ENCODE measurements around the gene ANAPC15. TPM values are rescaled to one million over a fixed set of nuclear protein-coding genes. Genes with fewer than 3 reads are reported as not detected.

The ANAPC15 gene
- polyA plus RNA-seq, 1 donor from 2014 or later, result 68.5 TPM

- Mint-ChIP-seq H3K4me3 (no peak overlapping the region), H3K36me3 (peaks cover 3% of the 10 kb centered on the region), H3K9me3 (no peaks in the 10 kb centered on the region), H3K27ac (no peak overlapping the region), H3K27me3 (peaks cover 1% of the 10 kb centered on the region), H3K4me1 (peaks cover 11 to 14% (median 12%) of the 10 kb centered on the region in 3 donors)
Measured at GRCh38 chr11:72084965-72085364, 27.5 kb downstream of the ANAPC15 start.

DNA sequence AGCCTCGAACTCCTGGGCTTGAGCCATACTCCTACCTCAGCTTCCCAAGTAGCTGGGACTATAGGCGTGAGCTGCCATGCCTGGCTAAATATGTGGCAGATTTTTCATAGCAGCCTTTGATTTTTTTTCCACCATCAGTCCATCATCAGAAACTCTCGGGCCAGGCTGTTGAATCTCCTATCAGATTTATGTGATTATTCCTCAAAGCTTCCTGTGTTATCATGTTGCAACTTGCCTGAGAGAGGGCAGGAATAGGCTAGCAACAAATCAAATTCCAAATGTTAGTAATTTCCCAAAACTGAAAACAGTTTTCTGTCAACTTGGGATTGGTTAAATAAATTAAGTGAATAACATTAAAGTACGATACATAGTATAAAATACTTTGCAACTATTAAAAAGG is 28.4 kb downstream of the ANAPC15 start:
- H3K4me3 Mint-ChIP-seq, result no peak overlapping the region
- H3K27ac Mint-ChIP-seq, result no peak overlapping the region
- no peaks in the 10 kb centered on the region for H3K9me3 Mint-ChIP-seq
- H3K36me3 Mint-ChIP-seq, result peaks cover 2% of the 10 kb centered on the region
- peaks cover 14 to 19% (median 16%) of the 10 kb centered on the region in 3 donors for H3K4me1 Mint-ChIP-seq
- peaks cover 1% of the 10 kb centered on the region for H3K27me3 Mint-ChIP-seq

GRCh38 chr11:72083414-72083813 is 29.1 kb downstream of the ANAPC15 start:
- Mint-ChIP-seq H3K9me3 (no peaks in the 10 kb centered on the region), H3K4me3 (peak overlapping the region in 1 of 4 donors; percentile 23), H3K4me1 (peaks cover 18 to 23% (median 21%) of the 10 kb centered on the region in 3 donors), H3K36me3 (peaks cover 2% of the 10 kb centered on the region), H3K27me3 (peaks cover 1% of the 10 kb centered on the region), H3K27ac (peak overlapping the region in 2 of 3 donors; percentile 27 to 51)

DNA sequence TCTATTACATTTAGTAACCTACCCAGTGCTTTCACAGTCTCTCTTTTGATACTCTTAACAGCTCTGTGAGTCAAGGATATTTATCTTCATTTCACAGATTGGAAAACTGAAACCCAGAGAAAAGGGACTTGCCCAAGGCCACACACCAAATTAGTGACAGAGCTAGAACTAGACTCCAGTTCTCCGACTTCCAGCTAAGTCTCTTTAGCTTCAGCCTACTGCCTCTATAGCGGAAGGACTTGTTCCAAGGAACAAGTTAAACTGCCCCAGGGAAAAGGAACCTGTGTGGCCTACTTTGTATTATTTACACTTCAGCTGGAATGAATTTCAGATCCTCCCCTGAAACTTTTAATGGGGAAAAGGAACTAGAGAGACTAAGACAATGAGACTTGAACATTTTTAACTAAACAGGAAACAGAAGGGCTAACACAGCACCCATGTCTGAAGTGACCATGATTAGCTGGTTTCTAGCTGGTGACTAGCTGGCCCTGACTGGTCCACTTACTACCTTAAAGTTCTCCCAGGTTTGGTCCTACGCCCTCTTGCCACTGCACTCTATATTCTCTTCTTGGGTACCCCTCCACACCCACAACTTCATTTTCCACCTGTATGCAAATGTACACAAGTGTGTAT is 30.6 kb downstream of the ANAPC15 start:
- H3K4me1 Mint-ChIP-seq, result peaks cover 26 to 28% (median 27%) of the 10 kb centered on the region in 3 donors
- no peaks in the 10 kb centered on the region for H3K9me3 Mint-ChIP-seq
- peak overlapping the region in 3 of 4 donors; percentile 11 to 96 (median 90) for H3K4me3 Mint-ChIP-seq
- peak overlapping the region; percentile 60 to 92 (median 91) for H3K27ac Mint-ChIP-seq
- H3K27me3 Mint-ChIP-seq, result peaks cover 1% of the 10 kb centered on the region
- no peaks in the 10 kb centered on the region for H3K36me3 Mint-ChIP-seq

GRCh38 chr11:72081184-72081644 is 31.3 kb downstream of the ANAPC15 start:
- no peaks in the 10 kb centered on the region for H3K36me3 Mint-ChIP-seq
- no peaks in the 10 kb centered on the region for H3K9me3 Mint-ChIP-seq
- peaks cover 28 to 29% (median 29%) of the 10 kb centered on the region in 3 donors for H3K4me1 Mint-ChIP-seq
- H3K27ac Mint-ChIP-seq, result peak overlapping the region; percentile 92 to 98 (median 92)
- peak overlapping the region; percentile 86 to 96 (median 92) for H3K4me3 Mint-ChIP-seq
- peaks cover 1% of the 10 kb centered on the region for H3K27me3 Mint-ChIP-seq

DNA sequence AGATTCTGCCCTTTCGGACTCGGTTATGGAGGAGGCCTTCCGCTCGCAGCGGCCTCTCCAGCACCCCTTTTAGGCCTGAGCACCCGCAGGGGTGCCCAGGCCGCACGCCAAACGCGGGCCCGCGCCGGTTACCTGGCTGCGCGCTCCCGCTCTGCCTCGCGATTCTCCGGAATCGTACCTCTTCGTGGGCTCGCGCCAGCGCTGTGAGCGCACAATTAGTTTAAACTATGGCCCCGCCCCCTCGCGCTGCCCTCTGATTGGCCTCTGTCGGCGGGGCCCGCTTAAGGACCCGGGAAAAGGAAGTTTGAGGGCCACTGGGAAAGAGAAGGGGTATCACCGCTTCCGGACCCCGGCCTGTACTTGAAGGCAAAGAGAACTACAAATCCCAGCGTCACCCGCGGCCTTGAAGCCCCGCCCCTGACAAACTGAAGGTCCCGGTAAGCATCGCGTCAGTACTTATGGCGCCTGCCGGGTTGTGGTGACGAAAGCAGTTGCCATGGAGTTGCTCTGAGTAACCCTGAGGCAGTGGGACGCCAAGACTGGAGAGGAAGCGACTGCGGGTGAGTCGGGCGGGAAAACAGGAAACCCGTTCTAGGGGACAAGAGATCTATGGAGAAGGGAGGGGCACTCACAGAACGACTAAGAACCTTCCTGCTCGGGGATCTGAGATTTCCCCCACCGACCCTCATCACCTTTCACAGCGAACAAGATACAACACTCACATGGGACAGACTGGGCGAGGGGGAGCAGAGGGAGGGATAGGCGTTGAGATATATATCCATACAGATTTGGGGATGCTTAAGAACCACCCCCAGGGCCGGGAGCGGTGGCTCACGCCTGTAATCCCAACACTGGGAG is 31.9 kb downstream of the ANAPC15 start, which contains the start of the genes LRRC51 and NUMA1:
LRRC51 (plus strand) TSS at position 525 of the 858 bp plus-strand sequence. CDS start 8,234 bp downstream, outside the sequence.
NUMA1 (minus strand) TSS at position 217 of the 858 bp plus-strand sequence. CDS start 44,599 bp downstream, outside the sequence.
- peak within 1 kb of the TSS; percentile 92 to 98 (median 92) for H3K27ac Mint-ChIP-seq
- no peaks in the 10 kb centered on the region for H3K36me3 Mint-ChIP-seq
- H3K4me1 Mint-ChIP-seq, result peaks cover 29 to 31% (median 30%) of the 10 kb centered on the region in 3 donors
- H3K4me3 Mint-ChIP-seq, result peak within 1 kb of the TSS; percentile 86 to 96 (median 92)
- peaks cover 1% of the 10 kb centered on the region for H3K27me3 Mint-ChIP-seq
- no peaks in the 10 kb centered on the region for H3K9me3 Mint-ChIP-seq

GRCh38 chr11:72079819-72080325 is 32.6 kb downstream of the ANAPC15 start:
- Mint-ChIP-seq H3K27ac (peak overlapping the region; percentile 90 to 98 (median 92)), H3K4me1 (peaks cover 29 to 38% (median 34%) of the 10 kb centered on the region in 3 donors), H3K4me3 (peak overlapping the region; percentile 86 to 96 (median 92)), H3K9me3 (no peaks in the 10 kb centered on the region), H3K36me3 (no peaks in the 10 kb centered on the region), H3K27me3 (peaks cover 1% of the 10 kb centered on the region)

- peaks cover 31 to 38% (median 35%) of the 10 kb centered on the region in 3 donors for H3K4me1 Mint-ChIP-seq
- peak overlapping the region in 3 of 4 donors; percentile 1 to 76 (median 74) for H3K4me3 Mint-ChIP-seq
- no peaks in the 10 kb centered on the region for H3K9me3 Mint-ChIP-seq
- no peak overlapping the region for H3K27ac Mint-ChIP-seq
- peaks cover 1% of the 10 kb centered on the region for H3K27me3 Mint-ChIP-seq
- H3K36me3 Mint-ChIP-seq, result no peaks in the 10 kb centered on the region
Measured at GRCh38 chr11:72078477-72078876, 34.0 kb downstream of the ANAPC15 start.

DNA sequence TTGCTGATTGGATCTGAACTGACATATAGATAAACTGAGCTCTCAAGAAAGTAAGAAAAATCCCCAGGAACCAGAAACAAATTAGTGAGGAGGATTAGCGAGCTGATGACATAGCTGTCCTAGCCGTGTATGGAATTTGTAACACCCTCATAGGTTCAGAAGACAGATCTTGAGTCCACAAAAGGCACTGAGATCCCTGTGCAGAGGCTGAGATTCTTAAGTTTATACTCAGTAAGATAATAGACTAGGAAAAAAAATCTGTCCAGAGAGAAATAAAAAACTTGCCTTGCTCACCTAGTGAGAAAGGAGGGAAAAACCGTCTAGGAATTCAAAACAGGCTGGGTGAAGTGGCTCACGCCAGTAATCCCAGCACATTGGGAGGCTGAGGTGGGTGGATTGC is 36.7 kb downstream of the ANAPC15 start:
- H3K4me1 Mint-ChIP-seq, result peaks cover 23 to 36% (median 26%) of the 10 kb centered on the region in 3 donors
- H3K27me3 Mint-ChIP-seq, result peaks cover 1% of the 10 kb centered on the region
- peak overlapping the region in 1 of 3 donors; percentile 14 for H3K27ac Mint-ChIP-seq
- no peaks in the 10 kb centered on the region for H3K36me3 Mint-ChIP-seq
- peak overlapping the region in 1 of 4 donors; percentile 64 for H3K4me3 Mint-ChIP-seq
- H3K9me3 Mint-ChIP-seq, result no peaks in the 10 kb centered on the region

DNA sequence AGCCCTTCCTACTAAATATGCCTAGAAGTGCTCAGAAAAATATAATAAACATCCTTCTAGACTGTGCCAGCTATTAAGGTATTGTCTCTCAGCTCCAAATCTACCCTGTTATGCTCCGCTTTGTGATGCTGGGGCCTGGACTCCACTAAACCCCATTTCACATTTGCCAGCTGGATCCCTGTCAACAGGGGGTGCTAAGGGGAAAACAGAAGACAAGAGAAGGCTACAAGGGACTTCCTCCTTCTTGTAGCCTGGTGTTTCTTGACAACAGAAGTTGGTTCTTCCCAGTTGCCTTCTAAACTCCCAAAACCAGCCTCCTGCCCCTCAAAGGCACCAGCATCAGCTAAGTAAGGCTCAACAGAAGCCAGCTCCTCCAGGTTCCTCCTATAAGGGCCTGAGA is 37.4 kb downstream of the ANAPC15 start:
- Mint-ChIP-seq H3K4me3 (peak overlapping the region in 1 of 4 donors; percentile 64), H3K27me3 (no peaks in the 10 kb centered on the region), H3K4me1 (peaks cover 24 to 34% (median 25%) of the 10 kb centered on the region in 3 donors), H3K9me3 (no peaks in the 10 kb centered on the region), H3K27ac (peak overlapping the region in 1 of 3 donors; percentile 14), H3K36me3 (no peaks in the 10 kb centered on the region)

DNA sequence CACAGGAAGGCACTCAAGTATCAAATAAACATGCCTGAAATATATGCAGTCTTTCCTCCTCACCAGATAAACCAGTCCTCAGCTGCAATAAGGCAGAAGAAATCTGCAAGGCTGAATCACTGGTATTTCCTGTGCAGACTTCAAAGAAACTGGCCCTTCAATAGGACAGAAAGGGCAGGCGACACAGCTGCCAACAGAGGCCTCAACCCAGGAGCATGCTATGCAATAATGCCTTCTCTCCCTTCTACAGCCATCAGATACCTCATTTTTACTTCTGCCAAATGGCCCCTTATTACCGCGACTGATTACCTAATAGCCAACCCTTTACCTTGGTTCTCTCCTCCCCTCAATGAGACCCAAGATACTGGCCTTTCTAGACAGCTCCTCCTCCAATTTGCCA is 40.1 kb downstream of the ANAPC15 start:
- H3K4me3 Mint-ChIP-seq, result no peak overlapping the region
- H3K36me3 Mint-ChIP-seq, result no peaks in the 10 kb centered on the region
- H3K9me3 Mint-ChIP-seq, result no peaks in the 10 kb centered on the region
- H3K27me3 Mint-ChIP-seq, result no peaks in the 10 kb centered on the region
- H3K4me1 Mint-ChIP-seq, result peaks cover 24 to 39% (median 26%) of the 10 kb centered on the region in 3 donors
- H3K27ac Mint-ChIP-seq, result no peak overlapping the region

DNA sequence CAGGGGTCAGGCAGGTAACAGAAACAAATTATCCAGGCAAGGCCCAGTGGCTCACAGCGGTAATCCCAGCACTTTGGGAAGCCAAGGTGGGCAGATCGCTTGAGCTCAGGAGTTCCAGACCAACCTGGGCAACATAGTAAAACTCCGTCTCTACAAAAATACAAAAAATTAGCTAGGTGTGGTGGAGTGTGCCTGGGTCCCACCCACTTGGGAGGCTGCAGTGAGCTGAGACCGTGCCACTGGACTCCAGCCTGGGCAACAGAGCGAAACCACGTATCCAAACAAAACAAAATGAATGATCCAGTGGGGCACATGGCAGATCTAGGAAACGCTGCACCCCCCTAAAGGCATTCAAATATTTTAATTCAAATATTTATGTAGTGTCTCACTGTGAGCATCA is 42.0 kb downstream of the ANAPC15 start:
- no peaks in the 10 kb centered on the region for H3K27me3 Mint-ChIP-seq
- no peaks in the 10 kb centered on the region for H3K36me3 Mint-ChIP-seq
- H3K27ac Mint-ChIP-seq, result peak overlapping the region in 1 of 3 donors; percentile 53
- H3K4me3 Mint-ChIP-seq, result peak overlapping the region in 1 of 4 donors; percentile 7
- peaks cover 17 to 29% (median 19%) of the 10 kb centered on the region in 3 donors for H3K4me1 Mint-ChIP-seq
- H3K9me3 Mint-ChIP-seq, result no peaks in the 10 kb centered on the region

DNA sequence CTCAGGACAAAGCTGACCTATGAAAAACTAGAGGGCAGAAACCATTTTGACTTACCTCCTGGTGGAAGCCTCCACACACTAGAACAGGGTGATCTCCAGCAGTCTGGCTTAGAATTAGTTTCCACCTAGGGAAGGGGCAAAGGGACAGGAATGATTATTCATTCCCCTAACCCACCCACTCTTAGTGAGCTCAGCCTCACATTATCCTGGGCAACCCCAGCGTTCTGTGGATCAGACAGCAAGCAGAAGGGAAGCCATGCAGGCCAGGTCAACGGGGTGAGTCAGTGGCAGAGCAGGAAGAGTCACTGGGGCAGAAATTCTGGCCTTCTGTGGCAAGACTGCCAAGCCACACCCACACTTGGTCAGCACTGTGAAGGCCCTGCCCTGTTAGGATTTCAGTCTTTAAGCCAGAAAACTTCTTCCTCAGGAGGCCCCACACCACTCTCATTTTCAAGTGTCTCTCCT is 42.7 kb downstream of the ANAPC15 start:
- Mint-ChIP-seq H3K4me1 (peaks cover 16 to 23% (median 17%) of the 10 kb centered on the region in 3 donors), H3K9me3 (no peaks in the 10 kb centered on the region), H3K36me3 (no peaks in the 10 kb centered on the region), H3K27ac (peak overlapping the region in 2 of 3 donors; percentile 15 to 53), H3K27me3 (no peaks in the 10 kb centered on the region), H3K4me3 (peak overlapping the region in 2 of 4 donors; percentile 2 to 7)

DNA sequence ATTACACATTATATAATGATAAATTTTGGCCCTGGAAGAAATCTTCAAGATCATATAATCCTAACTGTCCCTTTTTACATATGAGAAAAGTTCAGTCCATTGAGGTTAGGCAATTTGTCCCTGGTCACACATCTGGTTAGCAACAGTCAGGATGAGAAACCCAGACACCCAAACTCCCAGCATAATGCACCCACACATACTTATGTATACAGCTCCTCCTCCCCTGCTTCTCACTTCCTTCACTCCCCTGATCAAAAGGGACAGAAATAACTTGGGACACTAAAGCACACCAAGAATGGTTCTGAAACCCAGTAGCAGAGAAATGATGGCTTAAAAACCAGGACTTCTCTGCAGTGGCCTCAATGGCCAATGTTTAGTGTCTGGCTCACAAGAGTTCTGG is 43.3 kb downstream of the ANAPC15 start:
- Mint-ChIP-seq H3K4me3 (peak overlapping the region in 1 of 4 donors; percentile 2), H3K4me1 (peaks cover 16 to 23% (median 16%) of the 10 kb centered on the region in 3 donors), H3K36me3 (no peaks in the 10 kb centered on the region), H3K9me3 (no peaks in the 10 kb centered on the region), H3K27me3 (no peaks in the 10 kb centered on the region), H3K27ac (peak overlapping the region in 1 of 3 donors; percentile 38)

Data from IgD-negative memory B cell (primary cell).